IPS DF 4.7 (cell line): Measurements from ENCODE around the gene CHMP6.

Experiments used
- DNase-seq: peaks from one replicate; pipeline ENCODE4 v3.0.0-alpha.2; 2013; ENCODE audit warnings: low spot score; ENCODE audit errors: extremely low read depth

Gene CHMP6

GRCh38 chr17:80992077-80992947, 671 bp downstream of the CHMP6 start:
- DNase-seq, result no peak

GRCh38 chr17:80992948-80993624, 1.4 kb downstream of the CHMP6 start:
- DNase-seq, result no peak

- DNase-seq, result no peak
Measured at GRCh38 chr17:80995131-80995530, 3.5 kb downstream of the CHMP6 start.

GRCh38 chr17:80996422-80997305, 5.0 kb downstream of the CHMP6 start:
- no peak for DNase-seq

- DNase-seq, result no peak
Measured at GRCh38 chr17:80997424-80998117, 5.9 kb downstream of the CHMP6 start.

- no peak for DNase-seq
Measured at GRCh38 chr17:80998118-80998747, 6.6 kb downstream of the CHMP6 start.

- DNase-seq, result no peak
Measured at GRCh38 chr17:80998748-80999535, 7.3 kb downstream of the CHMP6 start.

- no peak for DNase-seq
Measured at GRCh38 chr17:80999536-81000333, 8.1 kb downstream of the CHMP6 start.

- DNase-seq, result no peak
Measured at GRCh38 chr17:81000334-81000630, 8.6 kb downstream of the CHMP6 start.

- no peak for DNase-seq
Measured at GRCh38 chr17:81000631-81001357, 9.2 kb downstream of the CHMP6 start.

GRCh38 chr17:81002013-81002384, 10.4 kb downstream of the CHMP6 start:
- no peak for DNase-seq

- DNase-seq, result no peak
Measured at GRCh38 chr17:81002409-81003361, 11.0 kb downstream of the CHMP6 start.

- no peak for DNase-seq
Measured at GRCh38 chr17:81003711-81004475, 12.3 kb downstream of the CHMP6 start.

- no peak for DNase-seq
Measured at GRCh38 chr17:81006891-81007290, 15.2 kb downstream of the CHMP6 start.

- DNase-seq, result no peak
Measured at GRCh38 chr17:81008140-81008539, 16.5 kb downstream of the CHMP6 start.

- no peak for DNase-seq
Measured at GRCh38 chr17:81009136-81009535, 17.5 kb downstream of the CHMP6 start.

- DNase-seq, result no peak
Measured at GRCh38 chr17:81010935-81011334, 19.3 kb downstream of the CHMP6 start.
